ENCODE data around the gene FLRT2.

The FLRT2 gene

DNA sequence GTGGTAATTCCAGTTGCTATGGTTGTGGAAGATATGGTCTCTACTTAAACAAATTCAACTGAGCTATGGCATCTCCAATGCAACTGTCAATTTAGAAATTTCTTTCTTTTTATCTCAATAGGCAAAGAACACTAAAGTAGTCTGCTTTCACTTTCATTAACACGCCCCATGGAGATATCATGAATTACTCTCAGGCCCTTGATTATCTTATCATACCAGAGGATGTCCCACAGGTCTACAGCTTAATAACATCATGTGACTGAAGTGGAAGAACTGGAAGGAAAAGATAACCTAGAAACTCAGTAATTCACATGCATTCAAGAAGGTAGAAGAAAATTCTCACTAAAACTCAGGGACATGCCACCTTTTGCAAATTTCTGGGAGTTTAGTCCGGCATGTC, 114.3 kb downstream of the FLRT2 start:
- ATAC-seq (ENCODE audit: low read depth): no peak
- no peak for DNase-seq (ENCODE audit: low spot score)
- no peaks in the 10 kb centered on the region for H3K36me3 ChIP-seq (ENCODE audit: low read depth)
- no peak overlapping the region for H3K27ac ChIP-seq (ENCODE audit: poor library complexity, severe bottlenecking)
- H3K4me1 ChIP-seq (ENCODE audit: insufficient read depth, poor library complexity, severe bottlenecking): no peaks in the 10 kb centered on the region
- H3K4me3 ChIP-seq (ENCODE audit: severe bottlenecking): no peak overlapping the region
- no peaks in the 10 kb centered on the region for H3K27me3 ChIP-seq (ENCODE audit: insufficient read depth, poor library complexity, severe bottlenecking)
- no peaks in the 10 kb centered on the region for H3K9me3 ChIP-seq (ENCODE audit: severe bottlenecking)
- TF ChIP-seq CTCF (IDR thresholded peaks at IDR 0.05; ENCODE audit: poor library complexity, severe bottlenecking): no peak

DNA sequence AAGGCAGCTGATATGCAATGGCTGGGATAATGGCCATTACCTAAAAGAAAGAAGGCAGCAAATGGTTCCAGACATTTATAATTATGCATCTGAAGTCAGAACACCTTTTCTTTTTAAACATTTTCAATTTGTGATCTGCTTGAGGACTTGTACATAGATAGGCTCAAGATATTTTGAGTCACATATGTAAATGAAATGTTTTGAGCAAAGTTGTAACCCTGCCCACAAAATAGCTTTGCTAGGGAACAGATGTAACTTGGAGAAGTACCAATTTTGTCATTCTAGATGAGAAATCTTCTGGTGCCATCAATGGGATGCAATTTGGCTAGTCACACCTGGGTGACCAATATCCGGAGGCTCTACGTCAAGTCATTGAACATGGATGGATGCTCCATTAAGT, 123.1 kb downstream of the FLRT2 start:
- Histone ChIP-seq H3K4me3 (ENCODE audit: severe bottlenecking) (no peak overlapping the region), H3K4me1 (ENCODE audit: insufficient read depth, poor library complexity, severe bottlenecking) (no peaks in the 10 kb centered on the region), H3K27ac (ENCODE audit: poor library complexity, severe bottlenecking) (no peak overlapping the region), H3K27me3 (ENCODE audit: insufficient read depth, poor library complexity, severe bottlenecking) (no peaks in the 10 kb centered on the region), H3K9me3 (ENCODE audit: severe bottlenecking) (no peaks in the 10 kb centered on the region), H3K36me3 (ENCODE audit: low read depth) (no peaks in the 10 kb centered on the region)
- ATAC-seq (ENCODE audit: low read depth) (no peak), DNase-seq (ENCODE audit: low spot score) (no peak)
- TF ChIP-seq CTCF (IDR thresholded peaks at IDR 0.05; ENCODE audit: poor library complexity, severe bottlenecking): no peak

GRCh38 chr14:85660243-85660922, 130.4 kb downstream of the FLRT2 start:
- TF ChIP-seq CTCF (IDR thresholded peaks at IDR 0.05; ENCODE audit: poor library complexity, severe bottlenecking): no peak
- DNase-seq (ENCODE audit: low spot score) (no peak), ATAC-seq (ENCODE audit: low read depth) (no peak)
- Histone ChIP-seq H3K27ac (ENCODE audit: poor library complexity, severe bottlenecking) (no peak overlapping the region), H3K36me3 (ENCODE audit: low read depth) (no peaks in the 10 kb centered on the region), H3K4me1 (ENCODE audit: insufficient read depth, poor library complexity, severe bottlenecking) (no peaks in the 10 kb centered on the region), H3K27me3 (ENCODE audit: insufficient read depth, poor library complexity, severe bottlenecking) (peaks cover 19% of the 10 kb centered on the region), H3K4me3 (ENCODE audit: severe bottlenecking) (no peak overlapping the region), H3K9me3 (ENCODE audit: severe bottlenecking) (no peaks in the 10 kb centered on the region)

DNA sequence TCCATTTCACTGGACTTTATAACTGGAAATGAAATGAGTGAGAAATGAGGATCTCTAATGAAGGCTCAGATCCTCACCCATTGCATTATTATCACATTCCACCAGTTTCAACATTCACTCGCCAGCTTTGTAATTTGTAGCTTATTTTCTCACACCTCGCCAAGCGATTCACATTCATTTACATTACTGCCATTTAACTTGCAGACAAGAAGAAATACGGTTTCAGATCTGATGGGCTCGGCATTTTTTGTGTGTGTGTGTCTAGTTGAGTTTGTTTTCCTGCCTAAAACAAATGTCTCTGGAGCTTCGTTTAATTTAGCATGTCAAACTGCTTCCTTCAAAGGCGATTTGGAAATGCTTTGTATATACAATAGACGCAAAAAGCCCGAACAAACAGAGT, 132.2 kb downstream of the FLRT2 start:
- no peak for DNase-seq (ENCODE audit: low spot score)
- peaks cover 19% of the 10 kb centered on the region for H3K27me3 ChIP-seq (ENCODE audit: insufficient read depth, poor library complexity, severe bottlenecking)
- no peaks in the 10 kb centered on the region for H3K9me3 ChIP-seq (ENCODE audit: severe bottlenecking)
- H3K4me1 ChIP-seq (ENCODE audit: insufficient read depth, poor library complexity, severe bottlenecking): no peaks in the 10 kb centered on the region
- H3K27ac ChIP-seq (ENCODE audit: poor library complexity, severe bottlenecking): no peak overlapping the region
- H3K4me3 ChIP-seq (ENCODE audit: severe bottlenecking): no peak overlapping the region
- H3K36me3 ChIP-seq (ENCODE audit: low read depth): no peaks in the 10 kb centered on the region
- ATAC-seq (ENCODE audit: low read depth): no peak
- no peak for TF ChIP-seq CTCF (IDR thresholded peaks at IDR 0.05; ENCODE audit: poor library complexity, severe bottlenecking)

- H3K9me3 ChIP-seq (ENCODE audit: severe bottlenecking): no peaks in the 10 kb centered on the region
Measured at GRCh38 chr14:85663256-85663655, 133.3 kb downstream of the FLRT2 start.

More at GRCh38 chr14:85663256-85663655, 133.3 kb downstream of the FLRT2 start:
- no peak overlapping the region for H3K4me3 ChIP-seq (ENCODE audit: severe bottlenecking)
- no peaks in the 10 kb centered on the region for H3K4me1 ChIP-seq (ENCODE audit: insufficient read depth, poor library complexity, severe bottlenecking)
- no peak for TF ChIP-seq CTCF (IDR thresholded peaks at IDR 0.05; ENCODE audit: poor library complexity, severe bottlenecking)
- no peak overlapping the region for H3K27ac ChIP-seq (ENCODE audit: poor library complexity, severe bottlenecking)
- ATAC-seq (ENCODE audit: low read depth): no peak
- peaks cover 19% of the 10 kb centered on the region for H3K27me3 ChIP-seq (ENCODE audit: insufficient read depth, poor library complexity, severe bottlenecking)
- no peak for DNase-seq (ENCODE audit: low spot score)
- no peaks in the 10 kb centered on the region for H3K36me3 ChIP-seq (ENCODE audit: low read depth)
